Activated naive CD4-positive, alpha-beta T cell treated with anti-CD3 and anti-CD28 coated beads, Interleukin-2, amount 50 U/mL, for 24 hours (primary cell): ENCODE measurements around the gene OR52N5.

ENCODE experiments used
- H3K27ac Mint-ChIP-seq: one replicate; pipeline ENCODE4 v1.8.0; 2021; ENCODE audit warnings: mild to moderate bottlenecking, mixed read lengths
- H3K27me3 Mint-ChIP-seq: one replicate; pipeline ENCODE4 v1.8.0; 2021; ENCODE audit warnings: mixed read lengths
- H3K36me3 Mint-ChIP-seq: one replicate; pipeline ENCODE4 v1.8.0; 2021; ENCODE audit warnings: mixed read lengths
- H3K4me1 Mint-ChIP-seq: one replicate; pipeline ENCODE4 v1.8.0; 2021; ENCODE audit warnings: mixed read lengths
- H3K4me3 Mint-ChIP-seq: one replicate; pipeline ENCODE4 v1.8.0; 2021; ENCODE audit warnings: mild to moderate bottlenecking, mixed read lengths
- H3K9me3 Mint-ChIP-seq: one replicate; pipeline ENCODE4 v1.8.0; 2021; ENCODE audit warnings: mixed read lengths

OR52N5 gene

DNA sequence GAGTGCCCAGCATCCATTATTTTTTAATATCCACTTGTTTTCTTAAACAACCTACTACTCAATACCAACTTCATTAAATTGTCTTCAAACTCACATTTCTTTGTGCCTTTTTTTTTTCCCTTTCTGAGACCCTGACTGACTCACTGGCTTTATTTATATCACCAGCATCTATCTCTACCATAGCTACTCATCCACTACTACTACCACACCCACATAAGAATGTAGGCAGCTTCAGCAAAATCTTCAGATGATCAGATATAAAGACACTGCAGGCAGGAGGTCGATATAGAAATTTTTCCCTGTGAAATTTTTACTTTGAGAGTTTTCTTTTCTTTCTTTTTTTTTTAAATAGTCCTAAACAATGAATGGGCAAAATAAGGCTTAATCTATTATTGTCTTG, 44.7 kb downstream of the OR52N5 start:
- no peak overlapping the region for H3K27ac Mint-ChIP-seq
- H3K4me1 Mint-ChIP-seq = no peaks in the 10 kb centered on the region
- peaks cover 22% of the 10 kb centered on the region for H3K9me3 Mint-ChIP-seq
- H3K36me3 Mint-ChIP-seq = peaks cover 16% of the 10 kb centered on the region
- H3K4me3 Mint-ChIP-seq = no peak overlapping the region
- H3K27me3 Mint-ChIP-seq = no peaks in the 10 kb centered on the region

DNA sequence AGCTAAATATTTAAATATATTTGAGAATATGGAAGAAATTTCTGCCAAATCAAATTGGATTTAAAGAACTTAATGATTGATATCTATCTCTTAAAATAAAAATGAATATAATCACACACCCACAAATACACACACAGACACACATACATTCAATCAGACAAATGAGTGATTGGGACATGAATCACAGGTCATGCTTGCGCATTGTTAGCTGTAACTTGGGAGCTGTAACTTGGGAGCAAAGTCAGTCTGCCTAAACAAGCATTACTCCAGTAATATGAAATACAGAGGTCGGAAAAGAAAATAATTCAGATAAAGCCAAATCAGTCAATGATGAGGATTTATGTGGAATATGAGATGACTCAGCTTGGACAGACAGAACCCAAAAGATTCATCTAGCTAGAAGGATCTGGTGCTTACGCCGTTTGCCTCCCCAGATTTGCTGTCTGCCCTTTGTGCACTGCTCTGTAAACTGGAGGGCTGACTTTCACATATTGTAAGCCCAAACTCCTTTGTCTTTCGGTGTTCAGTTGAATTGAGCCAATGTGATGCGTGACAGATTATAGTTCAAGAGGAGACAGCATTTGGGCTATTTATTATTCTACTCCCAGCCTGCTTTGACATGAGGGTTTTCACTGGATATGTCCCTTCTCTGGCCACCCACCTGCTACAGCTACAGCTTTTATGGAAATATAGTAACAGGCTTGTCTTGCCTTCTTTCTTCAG, 45.3 kb downstream of the OR52N5 start:
- Mint-ChIP-seq H3K9me3 (peaks cover 18% of the 10 kb centered on the region), H3K27me3 (no peaks in the 10 kb centered on the region), H3K4me3 (no peak overlapping the region), H3K4me1 (no peaks in the 10 kb centered on the region), H3K36me3 (peaks cover 15% of the 10 kb centered on the region), H3K27ac (no peak overlapping the region)

- Mint-ChIP-seq H3K36me3 (peaks cover 15% of the 10 kb centered on the region), H3K27ac (no peak overlapping the region), H3K9me3 (peaks cover 18% of the 10 kb centered on the region), H3K4me3 (no peak overlapping the region), H3K4me1 (no peaks in the 10 kb centered on the region), H3K27me3 (no peaks in the 10 kb centered on the region)
Observed at GRCh38 chr11:5737091-5737490, 46.1 kb downstream of the OR52N5 start.

DNA sequence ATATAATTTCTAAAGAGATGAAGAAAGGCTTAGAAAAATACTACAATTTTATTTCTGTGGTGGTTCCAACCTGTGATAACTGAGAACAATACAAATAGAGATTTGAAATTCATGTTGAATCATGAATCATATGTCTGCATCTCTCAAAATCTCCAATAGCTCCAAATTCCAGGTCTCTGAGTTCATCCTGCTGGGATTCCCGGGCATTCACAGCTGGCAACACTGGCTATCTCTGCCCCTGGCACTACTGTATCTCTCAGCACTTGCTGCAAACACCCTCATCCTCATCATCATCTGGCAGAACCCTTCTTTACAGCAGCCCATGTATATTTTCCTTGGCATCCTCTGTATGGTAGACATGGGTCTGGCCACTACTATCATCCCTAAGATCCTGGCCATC, 46.8 kb downstream of the OR52N5 start, which contains the start of gene OR56B1:
Gene OR56B1, plus strand, starts transcription at position 53 of the 400 bp plus-strand sequence. Its CDS starts 69 bp downstream, at position 122.
- no peak within 1 kb of the TSS for H3K27ac Mint-ChIP-seq
- H3K4me3 Mint-ChIP-seq = no peak within 1 kb of the TSS
- H3K9me3 Mint-ChIP-seq = peaks cover 11% of the 10 kb centered on the region

GRCh38 chr11:5727691-5728090, 55.5 kb downstream of the OR52N5 start:
- Mint-ChIP-seq H3K9me3 (no peaks in the 10 kb centered on the region), H3K36me3 (peaks cover 8% of the 10 kb centered on the region), H3K27me3 (peaks cover 3% of the 10 kb centered on the region), H3K27ac (no peak overlapping the region), H3K4me1 (no peaks in the 10 kb centered on the region), H3K4me3 (no peak overlapping the region)

More for the DNA sequence above, 46.8 kb downstream of the OR52N5 start, which contains the start of gene OR56B1:
- no peaks in the 10 kb centered on the region for H3K4me1 Mint-ChIP-seq
- peaks cover 12% of the 10 kb centered on the region for H3K36me3 Mint-ChIP-seq
- no peaks in the 10 kb centered on the region for H3K27me3 Mint-ChIP-seq

DNA sequence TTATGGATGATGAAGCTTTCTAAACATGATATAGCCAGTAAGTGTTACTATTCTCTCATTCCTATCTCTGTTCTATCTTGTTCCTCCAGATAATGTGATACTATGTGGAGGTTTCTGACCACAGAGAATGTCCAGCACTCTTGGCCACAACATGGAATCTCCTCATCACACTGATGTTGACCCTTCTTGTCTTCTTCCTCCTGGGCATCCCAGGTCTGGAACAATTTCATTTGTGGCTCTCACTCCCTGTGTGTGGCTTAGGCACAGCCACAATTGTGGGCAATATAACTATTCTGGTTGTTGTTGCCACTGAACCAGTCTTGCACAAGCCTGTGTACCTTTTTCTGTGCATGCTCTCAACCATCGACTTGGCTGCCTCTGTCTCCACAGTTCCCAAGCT, 56.8 kb downstream of the OR52N5 start:
- H3K9me3 Mint-ChIP-seq = no peaks in the 10 kb centered on the region
- peaks cover 3% of the 10 kb centered on the region for H3K27me3 Mint-ChIP-seq
- H3K4me3 Mint-ChIP-seq = no peak overlapping the region
- no peaks in the 10 kb centered on the region for H3K4me1 Mint-ChIP-seq
- H3K36me3 Mint-ChIP-seq = peaks cover 8% of the 10 kb centered on the region
- no peak overlapping the region for H3K27ac Mint-ChIP-seq
